Measurements from ENCODE around the gene TULP4. TPM values are rescaled to one million over a fixed set of nuclear protein-coding genes. Genes with fewer than 3 reads are reported as not detected.
"Not testable (repeated sequence)": the region's sequence is repeated elsewhere in the genome, so short reads cannot be mapped to it uniquely, and the experiment has no call there.

TULP4 gene
- total RNA-seq, 1 donor, result 131 TPM

DNA sequence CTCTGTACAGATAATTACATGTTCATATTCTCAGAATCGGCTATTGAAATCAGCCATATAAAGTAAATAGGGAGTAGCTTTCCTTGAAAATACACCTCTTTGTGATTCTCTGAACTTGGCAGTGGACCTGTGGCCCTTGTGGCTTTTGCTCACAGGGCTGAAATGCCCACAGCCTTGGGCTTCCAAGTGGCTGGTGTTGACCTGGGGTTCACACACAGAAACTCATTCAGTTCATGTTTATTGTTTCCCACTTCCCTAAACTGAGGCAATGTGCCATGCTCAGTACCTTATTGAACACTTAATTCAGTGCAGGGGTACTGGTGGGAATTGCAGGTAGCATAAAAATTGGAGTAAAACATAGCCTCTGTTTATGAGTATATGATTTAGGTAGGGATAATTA, 19.1 kb upstream of the TULP4 start:
- no peak for DNase-seq (ENCODE audit: low read depth)

DNA sequence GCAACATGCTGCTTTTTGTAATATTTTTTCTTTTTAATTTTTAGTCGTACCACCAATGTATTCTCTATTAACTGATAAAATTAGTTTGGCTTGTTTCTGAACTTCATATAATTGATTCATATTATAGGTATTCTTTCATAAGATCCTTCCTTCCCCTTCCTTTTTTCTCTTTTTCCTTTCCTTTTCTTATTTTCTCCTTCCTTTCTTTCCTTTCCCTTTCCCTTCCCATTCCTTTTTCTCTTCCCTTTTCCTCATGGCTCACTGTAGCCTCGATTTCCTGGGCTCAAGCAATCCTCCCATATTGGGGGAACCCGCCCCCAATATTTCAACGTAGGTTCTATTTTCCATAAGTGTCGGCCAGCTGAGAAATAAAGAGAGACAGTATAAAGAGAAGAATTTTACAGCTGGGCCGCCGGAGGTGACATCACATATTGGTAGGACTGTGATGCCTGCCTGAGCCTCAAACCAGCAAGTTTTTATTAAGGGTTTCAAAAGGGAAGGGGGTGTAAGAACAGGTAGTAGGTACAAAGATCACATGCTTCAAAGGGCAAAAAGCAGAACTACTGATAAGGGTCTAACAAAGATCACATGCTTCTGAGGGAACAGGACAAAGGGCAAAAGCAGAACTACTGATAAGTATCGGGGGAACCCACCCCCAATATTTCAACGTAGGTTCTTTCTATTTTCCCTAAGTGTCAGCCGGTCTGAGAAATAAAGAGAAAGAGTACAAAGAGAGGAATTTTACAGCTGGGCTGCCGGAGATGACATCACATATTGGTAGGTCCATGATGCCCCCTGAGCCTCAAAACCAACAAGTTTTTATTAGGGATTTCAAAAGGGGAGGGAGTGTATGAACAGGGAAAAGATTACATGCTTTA, 16.1 kb upstream of the TULP4 start:
- DNase-seq (ENCODE audit: low read depth); H3K4me3 ChIP-seq (ENCODE audit: low read depth, low read length): not testable (repeated sequence)

More for the DNA sequence above, 19.1 kb upstream of the TULP4 start:
- TF ChIP-seq, protein P1, sequence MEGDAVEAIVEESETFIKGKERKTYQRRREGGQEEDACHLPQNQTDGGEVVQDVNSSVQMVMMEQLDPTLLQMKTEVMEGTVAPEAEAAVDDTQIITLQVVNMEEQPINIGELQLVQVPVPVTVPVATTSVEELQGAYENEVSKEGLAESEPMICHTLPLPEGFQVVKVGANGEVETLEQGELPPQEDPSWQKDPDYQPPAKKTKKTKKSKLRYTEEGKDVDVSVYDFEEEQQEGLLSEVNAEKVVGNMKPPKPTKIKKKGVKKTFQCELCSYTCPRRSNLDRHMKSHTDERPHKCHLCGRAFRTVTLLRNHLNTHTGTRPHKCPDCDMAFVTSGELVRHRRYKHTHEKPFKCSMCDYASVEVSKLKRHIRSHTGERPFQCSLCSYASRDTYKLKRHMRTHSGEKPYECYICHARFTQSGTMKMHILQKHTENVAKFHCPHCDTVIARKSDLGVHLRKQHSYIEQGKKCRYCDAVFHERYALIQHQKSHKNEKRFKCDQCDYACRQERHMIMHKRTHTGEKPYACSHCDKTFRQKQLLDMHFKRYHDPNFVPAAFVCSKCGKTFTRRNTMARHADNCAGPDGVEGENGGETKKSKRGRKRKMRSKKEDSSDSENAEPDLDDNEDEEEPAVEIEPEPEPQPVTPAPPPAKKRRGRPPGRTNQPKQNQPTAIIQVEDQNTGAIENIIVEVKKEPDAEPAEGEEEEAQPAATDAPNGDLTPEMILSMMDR (IDR thresholded peaks at IDR 0.05; ENCODE audit: insufficient read depth, low read length), result no peak
- H3K4me3 ChIP-seq (ENCODE audit: low read depth, low read length), result no peak overlapping the region

DNA sequence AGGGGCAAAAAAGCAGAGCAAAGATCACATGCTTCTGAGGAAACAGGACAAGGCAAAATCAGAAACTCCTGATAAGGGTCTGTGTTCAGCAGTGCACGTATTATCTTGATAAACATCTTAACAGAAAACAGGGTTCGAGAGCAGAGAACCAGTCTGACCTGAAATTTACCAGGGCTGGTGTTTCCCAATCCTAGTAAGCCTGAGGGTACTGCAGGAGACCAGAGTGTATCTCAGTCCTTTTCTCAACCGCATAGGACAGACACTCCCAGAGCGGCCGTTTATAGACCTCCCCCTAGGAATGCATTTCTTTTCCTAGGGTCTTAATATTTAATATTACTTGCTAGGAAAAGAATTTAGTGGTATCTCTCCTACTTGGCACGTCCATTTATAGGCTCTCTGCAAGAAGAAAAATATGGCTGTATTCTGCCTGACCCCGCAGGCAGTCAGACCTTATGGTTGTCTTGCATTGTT, 15.4 kb upstream of the TULP4 start:
- not testable (repeated sequence) for DNase-seq (ENCODE audit: low read depth); H3K4me3 ChIP-seq (ENCODE audit: low read depth, low read length)

DNA sequence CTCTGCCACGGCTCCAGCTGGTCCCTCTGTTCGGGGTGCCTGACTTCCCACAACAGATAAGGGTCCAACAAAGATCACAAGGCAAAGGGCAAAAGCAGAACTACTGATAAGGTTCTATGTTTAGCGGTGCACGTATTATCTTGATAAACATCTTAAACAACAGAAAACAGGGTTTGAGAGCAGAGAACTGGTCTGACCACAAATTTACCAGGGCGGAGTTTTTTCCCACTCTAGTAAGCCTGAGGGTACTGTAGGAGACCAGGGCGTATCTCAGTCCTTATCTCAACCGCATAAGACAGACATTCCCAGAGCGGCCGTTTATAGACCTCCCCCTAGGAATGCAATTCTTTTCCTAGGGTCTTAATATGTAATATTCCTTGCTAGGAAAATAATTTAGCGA, 14.6 kb upstream of the TULP4 start:
- H3K4me3 ChIP-seq (ENCODE audit: low read depth, low read length); DNase-seq (ENCODE audit: low read depth): not testable (repeated sequence)

DNA sequence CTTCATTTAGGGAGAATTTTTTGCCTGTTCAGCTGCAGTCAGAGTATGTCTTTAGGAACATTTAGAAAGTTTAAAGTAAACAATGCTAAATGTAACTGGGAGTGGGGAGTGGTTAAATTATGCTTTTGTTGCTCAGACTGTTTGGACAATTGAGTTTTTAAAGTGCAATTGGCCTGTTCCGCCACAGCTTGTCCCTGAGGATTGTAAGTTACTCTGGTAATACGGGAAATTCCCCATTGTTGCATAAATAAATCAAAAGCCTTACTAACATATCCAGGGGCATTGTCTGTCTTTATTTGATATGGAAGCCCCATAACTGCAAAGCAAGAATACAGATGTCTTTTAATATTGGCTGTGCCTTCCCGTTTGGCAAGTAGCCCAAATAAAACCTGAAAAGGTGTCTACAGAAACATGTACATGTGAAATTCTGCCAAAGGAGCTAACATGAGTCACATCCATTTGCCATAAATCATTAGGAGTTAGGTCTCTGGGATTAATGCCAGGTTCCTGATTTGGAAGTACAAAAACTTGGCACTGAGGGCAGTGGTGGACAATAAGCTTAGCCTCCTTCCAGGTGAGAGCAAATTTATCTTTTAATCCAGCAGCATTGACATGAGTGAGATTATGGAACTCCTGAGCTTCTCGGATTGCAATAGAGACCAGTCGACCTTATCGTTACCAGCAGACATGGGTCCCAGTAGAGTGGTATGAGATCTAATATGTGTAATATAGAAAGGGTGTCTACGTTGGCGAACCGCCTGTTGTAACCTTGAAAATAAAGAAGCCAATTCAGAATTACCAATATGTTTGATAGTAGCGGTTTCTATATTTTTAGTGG, 11.7 kb upstream of the TULP4 start:
- peak; percentile 78 for DNase-seq (ENCODE audit: low read depth)
- not testable (repeated sequence) for H3K4me3 ChIP-seq (ENCODE audit: low read depth, low read length)

DNA sequence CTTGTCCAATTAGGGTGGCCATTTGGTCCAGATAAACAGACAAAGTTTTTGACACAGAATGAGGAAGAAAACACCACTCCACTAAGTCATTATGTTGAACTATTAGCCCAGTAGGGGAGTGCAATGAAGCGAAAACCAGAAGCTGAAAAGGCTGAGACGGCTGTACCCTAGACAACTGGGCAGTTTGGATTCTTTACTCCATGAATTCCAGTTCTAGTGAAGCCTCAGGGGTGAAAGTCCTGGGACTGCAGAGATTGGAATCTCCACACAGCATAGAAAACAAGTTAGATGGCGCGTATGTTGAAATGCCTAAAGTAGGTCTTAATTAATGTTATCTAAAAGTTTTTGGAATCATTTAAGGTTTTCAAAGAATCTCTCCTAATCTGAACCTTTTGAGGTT, 10.7 kb upstream of the TULP4 start:
- DNase-seq (ENCODE audit: low read depth); H3K4me3 ChIP-seq (ENCODE audit: low read depth, low read length): not testable (repeated sequence)

DNA sequence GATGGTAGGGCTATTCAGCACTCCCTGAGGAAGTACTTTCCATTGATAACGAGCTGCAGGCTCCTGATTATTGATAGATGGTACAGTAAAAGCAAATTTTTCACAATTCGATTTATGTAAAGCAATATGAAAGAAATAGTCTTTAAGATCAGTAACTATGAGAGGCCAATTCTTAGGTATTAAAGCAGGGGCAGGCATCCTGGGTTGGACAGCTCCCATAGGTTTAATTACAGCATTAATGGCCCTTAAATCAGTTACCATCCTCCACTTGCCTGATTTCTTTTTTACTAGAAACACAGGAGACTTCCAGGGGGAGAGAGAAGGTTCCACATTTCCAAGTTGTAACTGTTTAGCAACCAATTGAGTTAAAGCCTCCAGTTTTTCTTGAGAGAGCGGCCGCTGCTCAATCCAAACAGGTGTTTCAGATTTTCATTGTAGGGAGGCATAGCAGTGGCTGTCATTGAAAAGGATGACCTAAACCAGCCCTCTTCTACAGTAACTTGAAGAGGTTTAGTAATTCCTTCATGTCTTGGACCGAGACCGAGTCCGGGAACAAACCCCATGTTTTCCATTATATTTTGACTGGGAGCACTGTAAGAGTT, 10.0 kb upstream of the TULP4 start:
- DNase-seq (ENCODE audit: low read depth); H3K4me3 ChIP-seq (ENCODE audit: low read depth, low read length): not testable (repeated sequence)

DNA sequence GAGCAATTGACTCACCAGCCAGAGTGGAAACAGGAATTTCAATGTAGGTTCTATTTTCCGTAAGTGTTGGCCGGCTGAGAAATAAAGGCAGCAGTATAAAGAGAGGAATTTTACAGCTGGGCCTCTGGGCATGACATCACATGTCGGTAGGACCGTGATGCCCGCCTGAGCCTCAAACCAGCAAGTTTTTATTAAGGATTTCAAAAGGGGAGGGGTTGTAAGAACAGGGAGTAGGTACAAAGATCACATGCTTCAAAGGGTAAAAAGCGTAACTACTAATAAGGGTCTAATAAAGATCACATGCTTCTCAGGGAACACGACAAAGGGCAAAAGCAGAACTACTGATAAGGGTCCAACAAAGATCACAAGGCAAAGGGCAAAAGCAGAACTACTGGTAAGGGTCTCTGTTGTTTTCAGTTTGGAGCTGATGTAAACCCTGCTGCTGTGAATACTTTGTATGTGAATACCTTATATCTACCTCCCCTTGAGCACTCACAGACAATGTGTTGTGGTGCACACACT, 9.0 kb upstream of the TULP4 start:
- no peak for DNase-seq (ENCODE audit: low read depth)
- TF ChIP-seq, protein P1 (IDR thresholded peaks at IDR 0.05; ENCODE audit: insufficient read depth, low read length), result no peak
- no peak overlapping the region for H3K4me3 ChIP-seq (ENCODE audit: low read depth, low read length)

DNA sequence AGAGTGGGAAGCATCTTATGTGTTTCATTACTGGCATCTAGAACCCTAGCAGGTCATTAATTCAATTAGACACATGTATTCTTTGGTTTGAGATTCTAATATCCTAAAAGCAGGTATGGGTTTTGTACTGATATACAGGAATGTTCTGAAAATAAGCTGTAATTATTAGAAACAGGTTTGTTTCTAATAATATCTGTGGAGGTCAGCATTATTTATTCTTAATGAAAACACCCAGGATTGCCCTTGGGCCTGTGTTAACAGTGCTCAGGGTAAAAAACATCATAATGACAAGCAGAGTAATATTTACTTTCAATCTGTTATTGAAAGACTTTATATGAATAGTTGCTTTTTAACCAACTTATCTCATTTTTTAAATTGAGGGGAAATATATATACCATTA, 8.0 kb upstream of the TULP4 start:
- TF ChIP-seq, protein P1 (IDR thresholded peaks at IDR 0.05; ENCODE audit: insufficient read depth, low read length), result no peak
- no peak overlapping the region for H3K4me3 ChIP-seq (ENCODE audit: low read depth, low read length)
- DNase-seq (ENCODE audit: low read depth), result no peak

Measured in fibroblast of the aortic adventitia (primary cell).